Lower lobe of right lung (tissue), 2 donors: ENCODE measurements around the gene TMEM120B. TPM values are rescaled to one million over a fixed set of nuclear protein-coding genes. Genes with fewer than 3 reads are reported as not detected.

ENCODE experiments used
- ATAC-seq, 2 donors: fragments of 200-7000 bp; cut with Tn5 transposase; one replicate each; pipeline ENCODE4 v1.9.1; 2020 to 2022; ENCODE audit warnings: mild to moderate bottlenecking in 2 of 2, moderate library complexity in 2 of 2
- DNase-seq: peaks from one replicate; pipeline ENCODE4 v3.0.0-alpha.2; 2020
- H3K27ac ChIP-seq: fragments of 200-600 bp; one replicate; pipeline ENCODE4 v1.8.0; 2022
- H3K27me3 ChIP-seq: fragments of 200-600 bp; one replicate; pipeline ENCODE4 v1.8.0; 2022; ENCODE audit warnings: low read depth
- H3K36me3 ChIP-seq: fragments of 200-600 bp; one replicate; pipeline ENCODE4 v1.8.0; 2022; ENCODE audit warnings: mild to moderate bottlenecking
- H3K4me1 ChIP-seq: fragments of 200-600 bp; one replicate; pipeline ENCODE4 v1.8.0; 2022
- H3K4me3 ChIP-seq: fragments of 200-600 bp; one replicate; pipeline ENCODE4 v1.8.0; 2022; ENCODE audit warnings: mild to moderate bottlenecking
- H3K9me3 ChIP-seq: fragments of 200-600 bp; one replicate; pipeline ENCODE4 v1.8.0; 2022
- intact Hi-C: fragments of 100-400 bp; cut with DNase I; formaldehyde crosslinking; loops from one replicate; pipeline ENCODE4 v1.11.0; 2022
- total RNA-seq: library from RNA; stranded (reverse); fragmentation: NEBNext Ultra II Directional; extraction: Animal tissue kit (Norgen Biotek cat#: 25700); gene quantifications from one replicate; pipeline ENCODE4 v1.2.1, GENCODE V29; 2021
- TF ChIP-seq, protein P1 (sequence below): fragments of 200-600 bp; IDR thresholded peaks from one replicate; pipeline ENCODE4 v1.8.0; 2022; ENCODE audit warnings: antibody characterized with exemption, mild to moderate bottlenecking
- donor health status: DM: no; HTN: yes; CAD: no; lungs with severe emphysema.

Gene TMEM120B
- total RNA-seq, 1 donor from 2014 or later, result 13.4 TPM

DNA sequence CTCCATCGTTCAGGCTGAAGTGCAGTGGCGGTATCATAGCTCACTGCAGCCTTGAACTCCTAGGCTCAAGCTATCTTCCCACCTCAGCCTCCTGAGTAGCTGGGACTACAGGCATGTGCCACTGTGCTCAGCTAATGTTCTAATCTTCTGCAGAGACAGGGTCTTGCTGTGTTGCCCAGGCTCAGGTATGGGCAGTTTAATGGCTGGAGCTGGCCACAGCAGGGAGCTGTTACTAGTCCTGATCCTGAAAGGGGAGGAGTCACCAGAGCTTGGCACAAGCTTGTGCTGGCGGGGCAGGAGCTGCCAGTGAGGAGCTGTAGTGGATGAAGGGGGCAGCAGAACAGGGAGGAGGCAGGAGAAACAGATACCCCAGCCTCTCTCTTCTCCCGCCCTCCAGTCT lies 10.6 kb downstream of the TMEM120B start:
- Histone ChIP-seq H3K9me3 (no peaks in the 10 kb centered on the region), H3K36me3 (peaks cover 5% of the 10 kb centered on the region), H3K4me3 (no peak overlapping the region), H3K27ac (no peak overlapping the region), H3K27me3 (no peaks in the 10 kb centered on the region), H3K4me1 (no peaks in the 10 kb centered on the region)
- DNase-seq (no peak), ATAC-seq (no peak)
- TF ChIP-seq, protein P1, sequence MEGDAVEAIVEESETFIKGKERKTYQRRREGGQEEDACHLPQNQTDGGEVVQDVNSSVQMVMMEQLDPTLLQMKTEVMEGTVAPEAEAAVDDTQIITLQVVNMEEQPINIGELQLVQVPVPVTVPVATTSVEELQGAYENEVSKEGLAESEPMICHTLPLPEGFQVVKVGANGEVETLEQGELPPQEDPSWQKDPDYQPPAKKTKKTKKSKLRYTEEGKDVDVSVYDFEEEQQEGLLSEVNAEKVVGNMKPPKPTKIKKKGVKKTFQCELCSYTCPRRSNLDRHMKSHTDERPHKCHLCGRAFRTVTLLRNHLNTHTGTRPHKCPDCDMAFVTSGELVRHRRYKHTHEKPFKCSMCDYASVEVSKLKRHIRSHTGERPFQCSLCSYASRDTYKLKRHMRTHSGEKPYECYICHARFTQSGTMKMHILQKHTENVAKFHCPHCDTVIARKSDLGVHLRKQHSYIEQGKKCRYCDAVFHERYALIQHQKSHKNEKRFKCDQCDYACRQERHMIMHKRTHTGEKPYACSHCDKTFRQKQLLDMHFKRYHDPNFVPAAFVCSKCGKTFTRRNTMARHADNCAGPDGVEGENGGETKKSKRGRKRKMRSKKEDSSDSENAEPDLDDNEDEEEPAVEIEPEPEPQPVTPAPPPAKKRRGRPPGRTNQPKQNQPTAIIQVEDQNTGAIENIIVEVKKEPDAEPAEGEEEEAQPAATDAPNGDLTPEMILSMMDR, result no peak
- intact Hi-C loops, result no loop called here

DNA sequence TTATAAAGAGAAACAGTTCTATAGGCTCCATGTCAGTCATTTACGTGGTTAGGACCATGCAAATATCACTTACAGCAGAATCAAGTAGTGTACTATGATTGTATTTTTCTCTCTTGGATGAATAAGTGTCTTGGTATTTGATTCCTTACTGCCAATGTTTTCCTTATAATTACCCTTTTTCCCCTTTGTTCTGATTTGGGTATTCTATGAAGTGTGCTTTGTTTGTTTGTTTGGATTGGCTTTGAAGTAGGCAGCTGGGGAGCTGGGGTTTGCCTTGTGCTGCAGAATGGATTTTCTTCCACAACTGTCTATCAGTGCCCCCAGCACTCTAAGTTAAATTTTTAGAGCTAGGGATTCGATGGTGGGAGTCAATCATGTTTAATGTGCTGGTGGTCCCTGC lies 12.4 kb downstream of the TMEM120B start:
- Histone ChIP-seq H3K4me3 (no peak overlapping the region), H3K9me3 (no peaks in the 10 kb centered on the region), H3K27me3 (no peaks in the 10 kb centered on the region), H3K27ac (no peak overlapping the region), H3K36me3 (peaks cover 5% of the 10 kb centered on the region), H3K4me1 (no peaks in the 10 kb centered on the region)
- intact Hi-C loops, result no loop called here
- ATAC-seq (no peak), DNase-seq (no peak)
- TF ChIP-seq, protein P1, result no peak

- Histone ChIP-seq H3K4me3 (no peak overlapping the region), H3K9me3 (no peaks in the 10 kb centered on the region), H3K27me3 (no peaks in the 10 kb centered on the region), H3K27ac (no peak overlapping the region), H3K36me3 (peaks cover 5% of the 10 kb centered on the region), H3K4me1 (no peaks in the 10 kb centered on the region)
- DNase-seq (no peak), ATAC-seq (no peak)
- intact Hi-C loops, result no loop called here
- TF ChIP-seq, protein P1, result no peak
These were observed 12.9 kb downstream of the TMEM120B start for GRCh38 chr12:121725423-121725822.

DNA sequence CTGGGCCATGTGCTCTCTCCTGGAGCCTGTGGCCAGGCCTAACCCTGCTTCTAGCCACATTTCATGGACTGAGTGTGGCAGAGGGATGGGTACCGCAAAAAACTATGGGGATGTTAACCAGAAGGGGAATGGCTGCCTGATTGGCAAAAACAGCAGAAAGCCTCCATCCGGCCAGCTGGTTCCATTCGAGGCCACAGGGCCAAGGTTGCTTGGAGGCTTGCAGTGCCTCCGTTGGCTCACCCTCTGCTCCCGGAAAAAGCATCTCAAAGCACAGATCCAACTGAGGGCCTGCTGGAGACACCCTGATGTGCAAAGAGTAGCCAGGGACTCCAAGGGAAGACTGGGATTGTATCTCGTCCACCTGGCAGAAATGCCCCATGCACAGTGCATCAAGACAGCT lies 16.5 kb downstream of the TMEM120B start:
- H3K27ac ChIP-seq, result no peak overlapping the region
- TF ChIP-seq, protein P1, result no peak
- peaks cover 5% of the 10 kb centered on the region for H3K36me3 ChIP-seq
- no peak overlapping the region for H3K4me3 ChIP-seq
- no peaks in the 10 kb centered on the region for H3K9me3 ChIP-seq
- H3K4me1 ChIP-seq, result no peaks in the 10 kb centered on the region
- H3K27me3 ChIP-seq, result no peaks in the 10 kb centered on the region
- no peak for DNase-seq
- intact Hi-C loops, result no loop called here
- ATAC-seq, result peak; percentile 18 to 39

DNA sequence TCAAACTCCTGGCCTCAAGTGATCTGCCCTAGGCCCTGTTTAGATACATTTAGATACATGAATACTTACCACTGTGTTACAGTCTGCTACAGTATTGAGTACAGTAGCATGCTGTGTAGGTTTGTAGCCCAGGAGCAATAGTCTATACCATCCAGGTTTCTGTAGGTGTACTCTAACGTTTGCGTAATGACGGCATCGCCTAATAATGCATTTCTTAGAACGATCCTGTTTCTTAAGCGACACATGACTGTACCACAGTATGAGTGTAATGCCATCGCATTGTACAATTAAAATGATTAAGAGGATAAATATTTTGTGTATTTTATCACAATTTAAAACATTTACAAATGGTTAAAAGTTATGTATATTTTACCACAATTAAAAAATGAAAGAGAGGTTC lies 18.9 kb downstream of the TMEM120B start:
- DNase-seq (no peak), ATAC-seq (no peak)
- Histone ChIP-seq H3K4me1 (no peaks in the 10 kb centered on the region), H3K4me3 (no peak overlapping the region), H3K27ac (no peak overlapping the region), H3K36me3 (no peaks in the 10 kb centered on the region), H3K9me3 (no peaks in the 10 kb centered on the region), H3K27me3 (no peaks in the 10 kb centered on the region)
- intact Hi-C loops, result no loop called here
- TF ChIP-seq, protein P1, result no peak

- H3K27me3 ChIP-seq, result no peaks in the 10 kb centered on the region
- H3K4me1 ChIP-seq, result no peaks in the 10 kb centered on the region
- no peak overlapping the region for H3K4me3 ChIP-seq
- no peaks in the 10 kb centered on the region for H3K36me3 ChIP-seq
- intact Hi-C loops, result no loop called here
- no peaks in the 10 kb centered on the region for H3K9me3 ChIP-seq
- TF ChIP-seq, protein P1, result no peak
- no peak overlapping the region for H3K27ac ChIP-seq
- no peak for ATAC-seq
- no peak for DNase-seq
These were observed 21.3 kb downstream of the TMEM120B start for GRCh38 chr12:121733849-121734248.
